ENCODE data around the gene SLC43A1.

DNA sequence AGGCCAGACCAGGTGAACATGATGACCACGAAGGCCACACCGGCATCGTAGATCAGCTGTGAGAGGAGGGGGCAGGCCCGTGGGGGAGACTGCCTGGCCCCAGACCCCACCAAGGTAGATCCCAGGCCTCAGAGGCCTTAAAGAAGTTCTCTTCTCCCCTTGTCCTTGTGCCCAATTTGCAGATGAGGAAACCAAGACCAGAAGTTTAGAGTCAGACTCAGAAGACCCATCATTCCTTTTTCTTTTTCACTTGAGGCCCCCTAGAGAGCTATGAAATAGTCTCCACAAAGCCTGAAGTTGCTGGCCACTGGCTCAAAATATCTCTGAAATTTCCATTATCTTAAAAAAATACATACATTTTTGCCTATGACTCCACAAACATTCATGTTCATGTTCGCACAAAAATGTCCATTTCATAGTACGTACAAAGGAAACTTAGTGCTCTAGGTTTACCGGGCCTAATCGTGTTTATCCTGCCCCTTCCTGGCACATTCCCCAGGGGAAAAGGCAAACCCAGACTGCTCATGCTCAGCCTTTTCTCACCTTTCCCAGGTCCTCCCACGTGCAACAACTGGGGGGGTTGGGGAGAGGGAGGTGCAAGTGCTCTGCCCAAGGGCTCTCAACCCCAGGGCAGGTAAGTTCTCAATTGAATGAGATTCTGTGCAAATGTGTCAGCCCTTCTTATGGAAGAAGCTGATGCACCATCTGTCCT is 19.2 kb downstream of the SLC43A1 start:
- TF ChIP-seq, protein P1, sequence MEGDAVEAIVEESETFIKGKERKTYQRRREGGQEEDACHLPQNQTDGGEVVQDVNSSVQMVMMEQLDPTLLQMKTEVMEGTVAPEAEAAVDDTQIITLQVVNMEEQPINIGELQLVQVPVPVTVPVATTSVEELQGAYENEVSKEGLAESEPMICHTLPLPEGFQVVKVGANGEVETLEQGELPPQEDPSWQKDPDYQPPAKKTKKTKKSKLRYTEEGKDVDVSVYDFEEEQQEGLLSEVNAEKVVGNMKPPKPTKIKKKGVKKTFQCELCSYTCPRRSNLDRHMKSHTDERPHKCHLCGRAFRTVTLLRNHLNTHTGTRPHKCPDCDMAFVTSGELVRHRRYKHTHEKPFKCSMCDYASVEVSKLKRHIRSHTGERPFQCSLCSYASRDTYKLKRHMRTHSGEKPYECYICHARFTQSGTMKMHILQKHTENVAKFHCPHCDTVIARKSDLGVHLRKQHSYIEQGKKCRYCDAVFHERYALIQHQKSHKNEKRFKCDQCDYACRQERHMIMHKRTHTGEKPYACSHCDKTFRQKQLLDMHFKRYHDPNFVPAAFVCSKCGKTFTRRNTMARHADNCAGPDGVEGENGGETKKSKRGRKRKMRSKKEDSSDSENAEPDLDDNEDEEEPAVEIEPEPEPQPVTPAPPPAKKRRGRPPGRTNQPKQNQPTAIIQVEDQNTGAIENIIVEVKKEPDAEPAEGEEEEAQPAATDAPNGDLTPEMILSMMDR (conservative IDR thresholded peaks at IDR 0.05) = no peak
- no peak for TF ChIP-seq ZFX (IDR thresholded peaks at IDR 0.05)

Data from C4-2B (cell line).